SU-DHL-6 (cell line): ENCODE results near the gene RNF141.

Experiments used
- H2AFZ ChIP-seq: fragments of 200-600 bp; sonication (generic); 2 replicates; pipeline ENCODE4 v1.6.1; 2014; ENCODE audit warnings: low read depth, mild to moderate bottlenecking, moderate library complexity, mixed read lengths, antibody characterized with exemption, low read length; ENCODE audit not compliant: severe bottlenecking
- H3F3A ChIP-seq: fragments of 200-600 bp; shearing (Covaris generic); 2 replicates; pipeline ENCODE4 v1.6.0; 2016; ENCODE audit warnings: antibody characterized with exemption, mild to moderate bottlenecking; ENCODE audit not compliant: insufficient read depth
- H3K27ac ChIP-seq: fragments of 200-600 bp; sonication (generic); 2 replicates; pipeline ENCODE4 v1.5.1; 2016; ENCODE audit warnings: low read depth, mild to moderate bottlenecking, low read length, moderate library complexity, mixed read lengths
- H3K27me3 ChIP-seq: fragments of 200-600 bp; sonication (generic), shearing (Covaris generic); 2 replicates; pipeline ENCODE4 v1.6.0; 2014; ENCODE audit warnings: mild to moderate bottlenecking, low read length
- H3K36me3 ChIP-seq: fragments of 200-600 bp; sonication (generic); 2 replicates; pipeline ENCODE4 v1.6.1; 2014; ENCODE audit warnings: mild to moderate bottlenecking, low read length, mixed read lengths
- H3K4me2 ChIP-seq: fragments of 300-600, 200-600 bp; shearing (Covaris generic), sonication (generic); 2 replicates; pipeline ENCODE4 v1.6.0; 2014; ENCODE audit warnings: low read length, low read depth, mild to moderate bottlenecking; ENCODE audit not compliant: poor library complexity, severe bottlenecking
- H3K4me3 ChIP-seq: fragments of 200-600 bp; sonication (generic); 2 replicates; pipeline ENCODE4 v1.5.1; 2014; ENCODE audit warnings: antibody characterized with exemption, low read length, mild to moderate bottlenecking, mixed read lengths; ENCODE audit not compliant: insufficient read depth, poor library complexity, severe bottlenecking
- H3K79me2 ChIP-seq: fragments of 200-600 bp; sonication (generic); 2 replicates; pipeline ENCODE4 v1.6.1; 2014; ENCODE audit warnings: mild to moderate bottlenecking, low read length, moderate library complexity; ENCODE audit not compliant: insufficient read depth
- H3K9ac ChIP-seq: fragments of 200-600 bp; sonication (generic); 2 replicates; pipeline ENCODE4 v1.7.0; 2014; ENCODE audit warnings: mild to moderate bottlenecking, low read length
- H3K9me2 ChIP-seq: fragments of 200-600 bp; sonication (generic); replicated peaks from 2 replicates; pipeline ENCODE4 v1.6.1; 2014; ENCODE audit warnings: low read length; ENCODE audit not compliant: insufficient read depth
- H3K9me3 ChIP-seq: fragments of 200-600 bp; sonication (generic); 2 replicates; pipeline ENCODE4 v1.6.1; 2014; ENCODE audit warnings: low read length, mixed read lengths; ENCODE audit not compliant: insufficient read depth
- H4K20me1 ChIP-seq: fragments of 200-600 bp; sonication (generic); 2 replicates; pipeline ENCODE4 v1.6.1; 2014; ENCODE audit warnings: low read depth, mild to moderate bottlenecking, antibody characterized with exemption, low read length, moderate library complexity, mixed read lengths
- EZH2phosphoT487 ChIP-seq: fragments of 200-600 bp; sonication (generic), shearing (Covaris generic); conservative IDR thresholded peaks from 2 replicates; pipeline ENCODE4 v1.6.1; 2018; ENCODE audit warnings: mild to moderate bottlenecking, antibody characterized with exemption, low read length, moderate library complexity, mixed read lengths
- TF ChIP-seq, protein P1 (sequence below): fragments of 200-600 bp; sonication (generic); IDR thresholded peaks from one replicate; pipeline ENCODE4 v1.5.1; 2017; ENCODE audit warnings: antibody characterized with exemption, mild to moderate bottlenecking, low read length, moderate library complexity; ENCODE audit not compliant: insufficient read depth, poor library complexity, severe bottlenecking

The RNF141 gene, protein sequence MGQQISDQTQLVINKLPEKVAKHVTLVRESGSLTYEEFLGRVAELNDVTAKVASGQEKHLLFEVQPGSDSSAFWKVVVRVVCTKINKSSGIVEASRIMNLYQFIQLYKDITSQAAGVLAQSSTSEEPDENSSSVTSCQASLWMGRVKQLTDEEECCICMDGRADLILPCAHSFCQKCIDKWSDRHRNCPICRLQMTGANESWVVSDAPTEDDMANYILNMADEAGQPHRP

DNA sequence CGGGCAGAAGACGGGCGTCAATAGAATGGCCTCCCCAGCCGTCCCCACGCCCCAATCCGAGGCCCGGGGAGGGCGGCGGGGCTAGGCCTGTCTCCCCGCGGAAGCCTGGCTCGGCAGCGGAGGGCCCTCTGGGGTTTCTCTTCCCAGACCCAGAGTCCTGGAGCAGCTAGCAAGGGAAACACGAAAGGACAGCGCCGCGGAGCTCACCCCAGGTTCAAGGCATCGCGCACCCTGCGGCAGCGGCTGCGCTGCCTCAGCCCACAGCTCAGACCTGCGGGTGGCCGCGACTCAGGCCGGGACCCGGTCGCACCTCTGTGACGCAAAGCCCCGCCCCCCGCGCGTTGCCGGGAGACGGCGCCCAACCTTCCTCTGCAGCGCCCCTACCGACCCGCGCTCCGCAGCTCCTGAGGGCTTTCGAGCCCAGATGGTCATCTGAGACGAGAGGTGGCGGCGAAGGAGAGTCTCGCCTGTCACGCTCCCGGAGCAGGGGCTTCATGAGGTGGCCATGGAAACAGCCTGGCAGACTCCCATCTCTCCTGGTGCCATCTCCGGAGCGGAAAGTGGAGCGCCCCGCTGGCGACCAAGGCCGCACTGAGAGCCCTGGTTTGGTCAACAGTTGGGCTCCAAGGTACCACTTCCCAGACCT lies at the start of gene RNF141:
Gene RNF141, minus strand, starts transcription at position 273 of the 646 bp plus-strand sequence. CDS start 7,029 bp downstream, outside the sequence.
- Histone ChIP-seq H3K79me2 (no peaks in the 10 kb centered on the region), H3K9ac (peak within 1 kb of the TSS; percentile 67), H3K9me2 (no peaks in the 10 kb centered on the region), H3K27me3 (no peaks in the 10 kb centered on the region), H3F3A (no peaks in the 10 kb centered on the region), H3K4me2 (peak within 1 kb of the TSS; percentile 66), H3K4me3 (peak within 1 kb of the TSS; percentile 78), H3K27ac (no peak within 1 kb of the TSS), H3K36me3 (no peaks in the 10 kb centered on the region), H3K9me3 (peaks cover 12% of the 10 kb centered on the region; the same call in 1 of the 2 replicates), H2AFZ (peak within 1 kb of the TSS; percentile 99), H4K20me1 (no peaks in the 10 kb centered on the region)
- TF ChIP-seq, protein P1, sequence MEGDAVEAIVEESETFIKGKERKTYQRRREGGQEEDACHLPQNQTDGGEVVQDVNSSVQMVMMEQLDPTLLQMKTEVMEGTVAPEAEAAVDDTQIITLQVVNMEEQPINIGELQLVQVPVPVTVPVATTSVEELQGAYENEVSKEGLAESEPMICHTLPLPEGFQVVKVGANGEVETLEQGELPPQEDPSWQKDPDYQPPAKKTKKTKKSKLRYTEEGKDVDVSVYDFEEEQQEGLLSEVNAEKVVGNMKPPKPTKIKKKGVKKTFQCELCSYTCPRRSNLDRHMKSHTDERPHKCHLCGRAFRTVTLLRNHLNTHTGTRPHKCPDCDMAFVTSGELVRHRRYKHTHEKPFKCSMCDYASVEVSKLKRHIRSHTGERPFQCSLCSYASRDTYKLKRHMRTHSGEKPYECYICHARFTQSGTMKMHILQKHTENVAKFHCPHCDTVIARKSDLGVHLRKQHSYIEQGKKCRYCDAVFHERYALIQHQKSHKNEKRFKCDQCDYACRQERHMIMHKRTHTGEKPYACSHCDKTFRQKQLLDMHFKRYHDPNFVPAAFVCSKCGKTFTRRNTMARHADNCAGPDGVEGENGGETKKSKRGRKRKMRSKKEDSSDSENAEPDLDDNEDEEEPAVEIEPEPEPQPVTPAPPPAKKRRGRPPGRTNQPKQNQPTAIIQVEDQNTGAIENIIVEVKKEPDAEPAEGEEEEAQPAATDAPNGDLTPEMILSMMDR, result peak; percentile 71
- TF ChIP-seq EZH2phosphoT487, result no peak

DNA sequence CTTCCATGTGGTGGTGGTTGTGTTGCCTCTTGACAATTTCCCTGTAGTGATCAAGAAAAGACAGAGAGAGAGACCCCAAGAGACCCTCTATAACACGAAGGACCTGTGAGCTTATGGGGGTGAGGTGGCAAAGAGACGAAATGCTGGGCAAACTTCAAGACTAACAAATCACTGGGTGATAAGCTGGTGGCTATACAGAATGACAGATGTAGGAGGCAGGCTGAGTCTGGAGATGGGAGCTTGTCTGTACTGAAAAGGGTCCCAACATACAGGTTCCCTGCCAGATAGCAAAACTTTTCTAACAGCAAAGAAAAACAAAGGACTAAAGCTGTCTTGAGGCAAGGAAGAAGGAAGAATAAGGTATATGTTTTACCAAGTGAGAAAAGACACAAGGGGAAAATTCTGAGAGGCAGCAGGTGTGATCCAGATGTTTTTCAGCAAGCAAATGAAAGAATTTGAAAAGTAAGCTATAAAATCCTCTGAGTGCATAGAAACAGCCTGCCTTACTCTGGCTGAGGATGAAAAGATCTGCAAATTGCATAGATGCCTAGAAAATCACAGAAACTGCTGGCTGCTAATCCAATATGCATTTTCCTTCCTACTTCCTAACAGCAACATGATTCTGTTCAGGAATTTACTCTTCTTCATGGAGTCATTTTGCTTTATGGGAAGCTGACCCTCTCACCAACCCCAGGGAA lies 49.4 kb upstream of the RNF141 start:
- Histone ChIP-seq H3K36me3 (no peaks in the 10 kb centered on the region), H3K79me2 (no peaks in the 10 kb centered on the region), H2AFZ (no peak overlapping the region), H3K27ac (no peak overlapping the region), H4K20me1 (no peaks in the 10 kb centered on the region), H3K9me2 (no peaks in the 10 kb centered on the region), H3K4me2 (no peak overlapping the region), H3K4me3 (no peak overlapping the region), H3K27me3 (no peaks in the 10 kb centered on the region), H3K9me3 (no peaks in the 10 kb centered on the region), H3F3A (no peaks in the 10 kb centered on the region), H3K9ac (no peak overlapping the region)
- no peak for TF ChIP-seq EZH2phosphoT487
- TF ChIP-seq, protein P1, result no peak

DNA sequence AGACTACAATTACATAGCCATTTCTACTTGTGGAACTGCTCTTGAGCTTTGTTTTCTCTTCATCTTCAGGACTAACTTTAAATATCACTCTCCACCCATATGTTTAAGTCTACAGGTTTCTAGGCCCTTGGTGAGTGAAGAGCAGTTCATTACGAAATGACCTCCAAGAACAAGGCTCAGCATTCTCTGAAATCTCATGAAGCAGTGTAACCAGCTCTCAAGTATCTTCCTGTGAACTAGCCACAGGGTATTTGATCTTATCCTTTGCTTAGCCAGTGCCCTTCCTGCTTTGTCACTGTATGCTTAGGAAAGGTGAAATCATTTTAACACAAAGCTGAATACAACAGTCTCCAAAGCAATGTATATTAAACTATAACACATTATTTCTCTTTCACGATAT lies 47.9 kb upstream of the RNF141 start:
- H3K9me2 ChIP-seq, result no peaks in the 10 kb centered on the region
- no peak overlapping the region for H3K4me3 ChIP-seq
- H3K4me2 ChIP-seq, result no peak overlapping the region
- H3K27me3 ChIP-seq, result no peaks in the 10 kb centered on the region
- H3F3A ChIP-seq, result no peaks in the 10 kb centered on the region
- no peak overlapping the region for H3K27ac ChIP-seq
- TF ChIP-seq, protein P1, result no peak
- TF ChIP-seq EZH2phosphoT487, result no peak
- no peak overlapping the region for H2AFZ ChIP-seq
- no peaks in the 10 kb centered on the region for H3K36me3 ChIP-seq
- no peaks in the 10 kb centered on the region for H4K20me1 ChIP-seq
- H3K9me3 ChIP-seq, result no peaks in the 10 kb centered on the region
- no peak overlapping the region for H3K9ac ChIP-seq
- H3K79me2 ChIP-seq, result no peaks in the 10 kb centered on the region
